Measurements from ENCODE around the gene SH3RF3. TPM values are rescaled to one million over a fixed set of nuclear protein-coding genes. Genes with fewer than 3 reads are reported as not detected.

Gene SH3RF3
- total RNA-seq, 1 experiment from 2014 or later: not detected

GRCh38 chr2:109301746-109302145 lies 172.7 kb downstream of the SH3RF3 start:
- CTCF ChIA-PET: no interaction called here
- Histone ChIP-seq H2AFZ (ENCODE audit: low read depth, low read length, poor library complexity, severe bottlenecking) (no peak overlapping the region), H3K9me2 (ENCODE audit: insufficient read depth) (no peaks in the 10 kb centered on the region), H3K4me1 (ENCODE audit: control insufficient read depth in 1 of 2, insufficient read depth in 2 of 2, low read length in 2 of 2) (no peaks in the 10 kb centered on the region), H3K79me2 (ENCODE audit: insufficient read depth, low read length) (no peaks in the 10 kb centered on the region), H3K4me3 (replicated peaks in 1 of 2; ENCODE audit: low read depth in 1 of 2, low read length in 2 of 2) (no peak overlapping the region), H3K4me2 (ENCODE audit: low read length) (no peak overlapping the region), H3K9ac (ENCODE audit: low read length) (no peak overlapping the region), H3K27me3 (ENCODE audit: insufficient read depth, low read length) (no peaks in the 10 kb centered on the region), H4K20me1 (ENCODE audit: insufficient read depth) (no peaks in the 10 kb centered on the region), H3K27ac (ENCODE audit: low read depth, low read length) (no peak overlapping the region), H3K36me3 (ENCODE audit: control insufficient read depth in 1 of 2, insufficient read depth in 2 of 2, low read length in 2 of 2) (no peaks in the 10 kb centered on the region), H3K9me3 (ENCODE audit: control insufficient read depth in 1 of 2, insufficient read depth in 1 of 2, low read depth in 1 of 2, low read length in 2 of 2) (no peaks in the 10 kb centered on the region)
- no peak for DNase-seq (ENCODE audit: low read depth, low spot score)
- ATAC-seq: no peak
- no TSS peak for BruUV-seq (replicated peaks)
- POLR2A ChIA-PET: no interaction called here
- TF ChIP-seq ZBTB33 (IDR thresholded peaks at IDR 0.05; ENCODE audit: extremely low read depth, insufficient replicate concordance, low read length): no peak
- TF ChIP-seq EZH2phosphoT487 (IDR thresholded peaks at IDR 0.05; ENCODE audit: borderline replicate concordance): no peak
- TF ChIP-seq JUND (IDR thresholded peaks at IDR 0.05): no peak
- TF ChIP-seq TCF7L2 (IDR thresholded peaks at IDR 0.05; ENCODE audit: borderline replicate concordance, extremely low read depth, insufficient read depth, insufficient read length): no peak
- no peak for TF ChIP-seq CBX3 (IDR thresholded peaks at IDR 0.05; ENCODE audit: low read depth)
- no peak for TF ChIP-seq CEBPB (IDR thresholded peaks at IDR 0.05; ENCODE audit: low read depth)
- TF ChIP-seq FOSL1 (IDR thresholded peaks at IDR 0.05; ENCODE audit: low read depth): no peak
- TF ChIP-seq POLR2AphosphoS5 (IDR thresholded peaks at IDR 0.05; ENCODE audit: low read depth, low read length): no peak
- no peak for TF ChIP-seq ZFX (IDR thresholded peaks at IDR 0.05)
- TF ChIP-seq EZH2 (IDR thresholded peaks at IDR 0.05): no peak
- TF ChIP-seq RAD21 (IDR thresholded peaks at IDR 0.05; ENCODE audit: low read depth): no peak
- TF ChIP-seq EGR1 (IDR thresholded peaks at IDR 0.05; ENCODE audit: low read depth): no peak
- TF ChIP-seq ELF1 (IDR thresholded peaks at IDR 0.05; ENCODE audit: borderline replicate concordance, low read depth): no peak
- no peak for TF ChIP-seq MAX (IDR thresholded peaks at IDR 0.05)
- TF ChIP-seq YY1 (IDR thresholded peaks at IDR 0.05; ENCODE audit: extremely low read depth, insufficient replicate concordance, low read depth, low read length): no peak
- TF ChIP-seq SP1 (IDR thresholded peaks at IDR 0.05; ENCODE audit: low read depth): no peak
- RAD21 ChIA-PET (ENCODE audit: low non-redundant PET in 1 of 2, low total read pairs in 2 of 2, uncharacterized antibody in 2 of 2, unreplicated experiment in 2 of 2): no interaction called here
- intact Hi-C loops (cut with micrococcal nuclease): no loop called here

Measured in HCT116 (cell line).